ENCODE data around the gene PPP1R14C.

PPP1R14C gene, protein sequence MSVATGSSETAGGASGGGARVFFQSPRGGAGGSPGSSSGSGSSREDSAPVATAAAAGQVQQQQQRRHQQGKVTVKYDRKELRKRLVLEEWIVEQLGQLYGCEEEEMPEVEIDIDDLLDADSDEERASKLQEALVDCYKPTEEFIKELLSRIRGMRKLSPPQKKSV

DNA sequence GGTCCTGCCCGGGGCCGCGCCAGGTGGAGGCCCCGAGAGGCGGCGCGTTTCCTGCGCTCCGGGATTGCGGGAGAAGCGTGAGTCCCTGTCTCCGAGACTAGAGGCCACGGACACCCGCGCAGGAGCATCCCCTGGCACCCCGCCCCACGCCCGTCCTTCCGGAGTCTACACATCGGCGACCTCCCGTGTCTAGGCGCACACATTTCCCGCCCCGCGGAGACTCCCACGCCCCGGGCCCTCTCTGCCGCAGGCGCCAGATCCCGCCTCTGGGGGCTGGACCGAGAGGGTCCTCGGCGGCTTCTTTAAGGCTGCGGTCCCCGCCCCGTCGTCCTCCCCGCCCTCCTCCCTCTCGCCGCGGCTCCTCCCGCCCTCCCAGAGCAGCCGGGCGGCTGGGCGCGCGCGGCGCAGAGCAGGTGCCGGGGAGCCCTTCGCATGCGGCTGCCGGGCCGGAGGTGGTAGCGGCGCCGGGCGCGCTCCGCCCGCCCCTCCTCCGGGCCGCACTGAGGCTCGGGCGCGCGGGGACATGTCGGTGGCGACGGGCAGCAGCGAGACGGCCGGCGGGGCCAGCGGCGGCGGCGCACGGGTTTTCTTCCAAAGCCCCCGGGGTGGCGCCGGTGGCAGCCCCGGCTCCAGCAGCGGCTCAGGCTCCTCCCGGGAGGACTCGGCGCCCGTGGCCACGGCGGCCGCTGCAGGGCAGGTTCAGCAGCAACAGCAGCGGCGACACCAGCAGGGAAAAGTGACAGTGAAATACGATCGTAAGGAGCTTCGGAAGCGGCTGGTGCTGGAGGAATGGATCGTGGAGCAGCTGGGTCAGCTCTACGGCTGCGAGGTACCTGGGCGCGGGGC, at the start of gene PPP1R14C:
Gene PPP1R14C, plus strand, starts transcription at position 375 of the 846 bp plus-strand sequence. Its CDS starts 149 bp downstream, at position 524.
- no peak for DNase-seq (ENCODE audit: low read depth, low spot score)
- peak within 1 kb of the TSS; percentile 76 for H3K27ac ChIP-seq

DNA sequence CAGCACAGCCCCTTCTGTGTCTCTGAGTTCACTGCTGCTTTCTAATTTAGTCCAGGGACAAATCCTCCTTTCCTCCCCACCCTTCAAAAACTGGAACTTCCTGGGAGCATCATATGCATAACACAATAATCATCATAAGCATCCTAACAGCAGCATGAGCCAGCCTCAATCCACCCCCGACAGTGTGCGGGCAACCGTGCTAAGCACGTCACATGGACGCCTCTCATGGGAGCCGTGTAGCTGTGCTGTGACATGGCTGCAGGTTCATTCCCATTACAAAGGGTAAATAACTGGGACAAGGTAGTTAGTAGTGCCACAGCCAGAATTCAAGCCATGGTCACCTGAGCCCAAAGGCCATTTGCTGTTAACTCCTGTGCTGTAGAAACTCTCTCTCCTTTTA, 49.4 kb upstream of the PPP1R14C start:
- DNase-seq (ENCODE audit: low read depth, low spot score) = no peak
- no peak overlapping the region for H3K27ac ChIP-seq

DNA sequence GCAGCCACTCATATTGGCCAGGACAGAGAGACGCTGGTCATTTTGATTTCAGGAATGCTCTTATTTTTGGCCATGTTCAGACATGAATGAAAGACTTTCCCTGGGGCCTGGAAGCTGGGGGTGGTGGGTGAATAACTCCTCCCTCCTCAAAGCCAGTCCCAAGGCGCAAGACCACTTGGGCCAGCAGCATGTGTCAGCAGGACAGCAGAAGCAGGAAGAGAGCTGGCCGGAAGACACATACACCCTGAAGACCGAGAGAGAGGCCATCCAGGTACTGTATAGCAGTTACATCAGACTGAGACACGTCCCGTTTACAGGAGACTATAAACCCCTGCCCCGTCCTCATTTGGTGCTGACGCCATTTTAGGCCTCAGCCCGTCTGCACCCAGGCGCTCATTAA, 44.7 kb upstream of the PPP1R14C start:
- DNase-seq (ENCODE audit: low read depth, low spot score) = no peak
- no peak overlapping the region for H3K27ac ChIP-seq

DNA sequence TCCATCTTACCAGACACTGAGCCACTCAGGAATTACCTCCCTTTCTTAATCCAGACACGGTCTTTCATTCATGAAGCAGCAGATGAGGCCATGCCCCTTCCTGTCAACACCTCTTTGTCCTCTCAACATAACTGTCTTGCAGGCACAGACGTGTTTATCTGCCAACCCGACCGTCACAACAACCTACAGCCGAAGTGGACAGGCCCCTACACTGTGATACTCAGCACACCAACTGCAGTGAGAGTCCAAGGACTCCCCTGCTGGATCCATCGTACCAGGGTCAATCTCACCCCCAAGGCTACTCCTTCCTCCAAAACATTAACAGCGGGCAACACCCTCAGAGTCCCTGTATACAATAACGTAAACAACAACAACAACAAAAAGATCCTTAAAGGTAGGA, 43.3 kb upstream of the PPP1R14C start:
- no peak for DNase-seq (ENCODE audit: low read depth, low spot score)
- H3K27ac ChIP-seq = no peak overlapping the region

DNA sequence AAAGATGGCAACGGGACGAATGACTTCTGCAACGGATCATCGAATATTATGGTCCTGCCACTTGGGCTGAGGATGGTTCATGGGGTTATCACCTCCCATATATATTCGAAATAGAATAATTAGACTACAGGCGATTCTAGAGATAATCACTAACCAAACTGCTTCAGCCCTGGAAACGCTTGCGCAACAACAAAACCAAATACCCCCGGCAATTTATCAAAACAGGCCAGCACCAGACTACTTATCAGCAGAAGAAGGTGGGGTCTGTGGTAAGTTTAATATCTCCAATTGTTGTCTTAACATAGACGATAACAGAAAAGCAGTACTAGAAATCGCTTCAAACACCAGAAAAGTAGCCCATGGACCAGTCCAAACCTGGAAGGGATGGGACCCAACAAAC, 42.9 kb upstream of the PPP1R14C start:
- DNase-seq (ENCODE audit: low read depth, low spot score) = no peak

DNA sequence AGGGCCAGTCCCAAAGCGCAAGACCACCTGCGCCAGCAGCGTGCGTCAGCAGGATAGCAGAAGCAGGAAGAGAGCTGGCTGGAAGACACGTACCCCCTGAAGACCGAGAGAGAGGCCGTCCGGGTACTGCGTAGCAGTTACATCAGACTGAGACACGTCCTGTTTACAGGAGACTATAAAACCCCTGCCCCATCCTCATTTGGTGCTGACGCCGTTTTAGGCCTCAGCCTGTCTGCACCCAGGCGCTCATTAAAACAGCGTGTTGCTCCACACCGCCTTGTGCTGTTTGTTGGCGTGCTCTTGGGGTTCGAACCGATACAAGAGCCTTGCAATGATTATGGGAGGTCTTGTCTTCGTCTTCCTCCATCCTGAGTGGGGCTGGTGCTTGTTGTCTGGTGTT, 42.1 kb upstream of the PPP1R14C start:
- no peak overlapping the region for H3K27ac ChIP-seq
- DNase-seq (ENCODE audit: low read depth, low spot score) = no peak

More for the DNA sequence above, 42.9 kb upstream of the PPP1R14C start:
- no peak overlapping the region for H3K27ac ChIP-seq

DNA sequence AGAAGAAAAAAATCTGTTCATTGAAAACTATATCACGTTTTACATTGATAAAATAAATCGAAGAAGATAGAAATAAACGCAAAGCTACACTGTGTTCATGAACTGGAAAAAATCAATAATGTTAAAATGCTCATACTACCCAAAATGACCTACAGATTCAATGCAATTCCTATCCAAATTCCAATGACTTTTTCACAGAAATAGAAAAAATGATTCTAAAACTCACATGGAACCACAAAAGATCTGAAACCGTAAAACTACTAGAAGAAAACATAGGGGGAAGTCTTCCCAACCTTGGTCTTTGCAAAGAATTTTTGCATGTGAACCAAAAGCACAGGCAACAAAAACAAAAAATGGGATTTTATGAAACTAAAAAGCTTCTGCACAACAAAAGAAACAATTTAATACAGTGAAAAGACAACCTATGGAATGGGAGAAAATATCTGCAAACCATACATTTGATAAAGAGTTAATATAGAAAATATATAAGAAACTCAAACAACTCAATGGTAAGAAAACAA, 40.0 kb upstream of the PPP1R14C start:
- no peak for DNase-seq (ENCODE audit: low read depth, low spot score)
- H3K27ac ChIP-seq = no peak overlapping the region

DNA sequence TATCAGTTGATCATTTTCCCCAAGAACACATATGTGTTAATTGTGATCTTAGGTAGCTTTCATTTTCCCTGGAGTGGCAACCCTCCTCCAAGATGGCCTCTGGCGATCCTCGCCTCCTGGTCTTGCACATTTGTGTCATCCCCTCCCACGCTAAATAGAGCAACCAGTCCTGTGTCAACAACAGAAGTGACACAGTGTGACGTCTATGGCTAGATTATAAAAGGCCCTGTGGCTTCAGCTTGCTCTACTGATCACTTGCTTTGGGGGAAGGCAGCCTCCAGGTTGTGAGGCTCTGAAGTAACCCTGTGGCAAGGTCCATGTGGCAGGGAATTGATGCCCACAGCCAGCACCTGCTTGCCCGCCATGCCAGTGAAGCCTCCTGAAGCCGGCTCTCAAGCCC, 30.6 kb upstream of the PPP1R14C start:
- no peak overlapping the region for H3K27ac ChIP-seq
- no peak for DNase-seq (ENCODE audit: low read depth, low spot score)

DNA sequence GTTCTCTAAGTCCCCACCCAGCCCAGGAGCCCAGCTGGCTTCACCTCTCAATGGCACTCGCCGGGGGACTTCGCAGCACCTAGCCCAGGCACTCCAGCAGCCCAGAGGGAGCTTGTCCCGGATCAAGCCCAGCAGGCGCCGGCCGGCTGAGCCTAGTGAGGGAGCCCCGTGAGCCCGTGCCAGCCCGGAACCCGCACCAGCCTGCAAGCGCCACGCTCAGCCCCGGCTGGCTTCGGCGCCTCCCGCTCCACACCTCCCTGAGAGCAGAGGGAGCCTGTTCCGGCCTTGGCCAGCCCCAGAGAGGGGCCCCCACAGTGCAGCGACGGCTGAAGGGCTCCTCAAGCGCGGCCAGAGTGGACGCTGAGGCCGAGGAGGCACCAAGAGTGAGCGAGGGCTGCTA, 27.1 kb upstream of the PPP1R14C start:
- DNase-seq (ENCODE audit: low read depth, low spot score) = no peak
- H3K27ac ChIP-seq = peak overlapping the region; percentile 39

DNA sequence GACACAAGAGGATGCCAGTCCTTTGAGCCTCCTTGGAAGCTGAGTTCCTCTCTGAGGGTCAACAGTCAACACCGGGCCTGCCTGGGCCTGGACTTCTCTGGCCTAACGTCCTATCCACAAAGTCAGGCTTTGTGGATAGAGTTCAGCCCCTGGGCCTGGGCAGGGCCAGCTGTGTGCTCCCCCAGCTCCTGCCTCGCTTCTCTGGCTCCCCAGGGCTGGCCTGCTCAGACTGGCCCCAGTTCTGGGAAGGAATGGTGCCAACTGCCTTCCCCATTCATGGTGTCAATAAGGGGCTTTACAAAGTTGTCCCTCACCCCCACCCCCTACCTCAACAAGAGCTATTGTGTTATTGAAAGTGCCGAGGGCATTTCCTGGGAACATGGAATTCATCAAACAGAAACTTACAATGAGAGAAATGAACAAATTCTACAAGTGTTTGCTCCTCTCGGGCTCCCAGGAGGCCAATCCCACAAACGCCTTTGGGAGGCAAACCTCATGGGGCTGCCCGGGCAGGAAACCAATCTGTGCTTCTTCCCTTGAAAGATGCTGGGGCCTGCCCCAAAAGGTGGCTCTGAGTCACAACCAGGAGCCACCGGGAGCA, 26.5 kb upstream of the PPP1R14C start:
- H3K27ac ChIP-seq = peak overlapping the region; percentile 39
- no peak for DNase-seq (ENCODE audit: low read depth, low spot score)

DNA sequence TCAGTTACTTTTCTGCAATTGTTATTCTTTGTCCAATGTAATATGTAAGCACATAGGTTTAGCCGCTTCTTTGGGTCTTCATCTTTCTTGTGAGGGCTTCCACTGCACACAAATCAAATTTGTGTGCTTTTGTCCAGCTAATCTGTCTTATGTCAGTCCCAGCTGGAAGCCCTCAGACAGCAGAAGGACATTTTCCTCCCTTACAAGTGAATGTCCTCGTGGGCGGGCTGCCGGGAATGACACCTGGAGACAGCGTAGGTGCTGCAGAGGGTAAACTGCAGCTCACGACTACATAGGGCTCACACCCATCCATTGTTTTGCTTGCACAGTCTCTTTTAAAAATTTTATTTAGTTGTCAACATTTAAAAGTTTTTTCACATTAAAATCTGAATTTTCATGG, 24.6 kb upstream of the PPP1R14C start:
- no peak overlapping the region for H3K27ac ChIP-seq
- DNase-seq (ENCODE audit: low read depth, low spot score) = no peak

DNA sequence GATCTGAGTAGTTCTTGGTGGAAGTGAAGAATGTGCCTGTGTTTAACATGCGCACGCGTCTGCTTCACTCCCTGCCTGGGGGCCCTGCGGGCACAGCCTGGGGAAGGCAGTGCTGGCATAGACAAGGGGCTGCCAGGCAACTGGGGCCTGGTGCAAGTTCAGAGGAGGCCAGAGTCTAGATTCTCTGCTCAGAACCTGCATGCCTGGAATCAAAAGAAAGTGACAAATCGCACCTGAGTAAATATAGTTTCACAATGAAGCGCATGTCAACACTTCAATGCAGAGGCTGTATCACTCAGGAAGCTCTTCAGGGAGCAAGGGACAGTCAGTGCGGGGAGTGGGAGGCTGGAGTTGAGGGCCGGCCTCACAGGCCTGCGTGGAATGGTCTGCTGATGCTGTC, 24.2 kb upstream of the PPP1R14C start:
- no peak overlapping the region for H3K27ac ChIP-seq

DNA sequence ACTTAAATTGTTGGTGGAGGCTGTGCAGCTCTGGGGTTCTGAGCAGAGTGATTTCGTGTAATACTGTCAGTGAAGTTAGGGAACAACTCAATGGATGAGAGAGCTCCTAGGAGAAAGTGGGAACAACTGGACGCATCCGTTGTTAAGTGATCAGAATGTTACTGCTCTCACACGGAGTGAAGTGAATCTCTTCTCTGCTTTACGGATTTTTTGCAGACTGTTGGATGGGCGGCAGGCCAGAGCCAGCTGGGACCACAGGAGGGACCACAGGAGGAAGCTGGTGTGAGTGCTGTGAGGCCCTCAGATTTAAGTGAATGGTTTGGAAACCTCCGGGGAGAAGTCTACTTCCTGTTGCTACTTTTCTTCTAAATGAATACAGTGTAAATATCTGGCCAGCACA, 23.7 kb upstream of the PPP1R14C start:
- no peak for DNase-seq (ENCODE audit: low read depth, low spot score)
- no peak overlapping the region for H3K27ac ChIP-seq

More for the DNA sequence above, 24.2 kb upstream of the PPP1R14C start:
- DNase-seq (ENCODE audit: low read depth, low spot score) = no peak

DNA sequence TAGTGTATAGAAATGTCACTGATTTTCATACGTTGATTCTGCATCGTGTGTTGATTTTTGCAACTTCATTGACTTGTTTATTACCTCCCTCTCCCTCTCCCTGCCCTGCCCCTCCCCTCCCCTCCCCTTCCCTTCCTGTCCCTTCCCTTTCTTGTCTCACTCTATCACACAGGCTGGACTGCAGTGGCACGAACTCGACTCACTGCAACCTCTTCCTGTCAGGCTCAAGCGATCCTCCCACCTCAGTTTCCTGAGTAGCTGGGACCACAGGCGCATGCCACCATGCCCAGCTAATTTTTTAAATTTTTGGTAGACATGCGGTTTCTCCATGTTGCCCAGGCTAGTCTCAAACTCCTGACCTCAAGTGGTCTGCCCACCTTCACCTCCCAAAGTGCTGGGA, 19.2 kb upstream of the PPP1R14C start:
- DNase-seq (ENCODE audit: low read depth, low spot score) = no peak
- no peak overlapping the region for H3K27ac ChIP-seq

DNA sequence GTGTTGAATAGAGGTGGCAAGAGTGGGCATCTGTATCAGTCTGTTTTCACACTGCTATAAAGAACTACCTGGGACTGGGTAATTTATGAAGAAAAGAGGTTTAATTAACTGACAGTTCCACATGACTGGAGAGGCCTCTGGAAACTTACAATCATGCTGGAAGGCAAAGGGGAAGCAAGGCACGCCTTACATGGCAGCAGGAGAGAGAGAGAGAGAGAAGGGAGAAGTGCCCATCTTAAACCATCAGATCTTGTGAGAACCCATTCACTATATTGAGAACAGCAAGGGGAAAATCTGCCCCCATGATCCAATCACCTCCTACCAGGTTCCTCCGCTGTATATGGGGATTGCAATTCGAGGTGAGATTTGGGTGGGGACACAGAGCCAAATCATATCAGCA, 18.6 kb upstream of the PPP1R14C start:
- no peak overlapping the region for H3K27ac ChIP-seq
- no peak for DNase-seq (ENCODE audit: low read depth, low spot score)

DNA sequence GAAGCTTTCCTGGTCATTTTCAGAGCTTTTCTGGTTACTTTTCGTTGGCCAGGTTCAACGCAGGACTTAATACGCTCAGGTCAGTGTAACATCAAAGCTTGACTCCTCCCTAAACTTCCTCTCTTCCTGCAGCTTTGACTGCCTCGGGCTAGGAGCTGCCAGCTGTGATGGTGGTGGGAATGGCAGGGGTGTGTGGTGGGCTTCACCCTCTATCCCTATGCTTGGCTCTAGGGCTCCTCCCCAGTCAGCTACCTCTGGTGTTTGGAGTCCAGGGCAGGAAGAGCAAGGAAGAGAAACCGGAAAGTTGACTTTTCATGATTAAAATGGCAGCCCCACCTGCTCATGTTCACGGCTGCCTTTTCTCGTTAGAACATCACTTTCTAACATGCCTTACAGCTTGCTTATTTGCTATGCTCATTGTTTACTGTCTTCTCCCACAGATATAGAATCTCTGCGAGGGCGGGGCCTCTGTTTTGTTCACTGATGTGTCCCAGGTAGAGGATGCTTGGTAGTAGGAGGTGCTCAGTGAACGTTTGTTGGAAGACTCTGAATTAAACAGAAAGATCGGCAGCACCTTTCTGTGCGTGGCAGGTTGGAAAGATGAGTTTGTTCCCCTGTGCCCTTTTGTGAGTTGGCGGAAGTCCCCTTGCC, 16.1 kb upstream of the PPP1R14C start:
- no peak for DNase-seq (ENCODE audit: low read depth, low spot score)
- H3K27ac ChIP-seq = no peak overlapping the region

DNA sequence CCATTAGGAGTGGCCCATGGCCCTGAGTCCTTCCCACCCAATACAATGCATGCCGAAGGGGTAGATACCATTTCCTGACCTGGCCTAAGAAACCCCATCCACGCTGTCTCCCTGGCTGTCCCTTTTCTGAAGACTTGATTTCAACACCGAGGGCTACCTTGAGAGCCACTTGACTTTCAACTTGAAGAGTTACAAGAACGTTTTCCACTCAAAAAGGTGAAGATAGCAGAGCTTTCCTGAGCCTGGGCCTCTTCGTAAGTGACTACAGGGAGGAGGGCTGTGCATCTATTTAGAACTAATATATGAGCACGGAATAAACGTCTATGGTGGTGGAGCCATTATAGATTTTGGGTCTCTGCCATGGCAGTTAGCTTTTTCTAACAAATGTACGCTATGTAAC, 14.4 kb upstream of the PPP1R14C start:
- H3K27ac ChIP-seq = no peak overlapping the region
- no peak for DNase-seq (ENCODE audit: low read depth, low spot score)

DNA sequence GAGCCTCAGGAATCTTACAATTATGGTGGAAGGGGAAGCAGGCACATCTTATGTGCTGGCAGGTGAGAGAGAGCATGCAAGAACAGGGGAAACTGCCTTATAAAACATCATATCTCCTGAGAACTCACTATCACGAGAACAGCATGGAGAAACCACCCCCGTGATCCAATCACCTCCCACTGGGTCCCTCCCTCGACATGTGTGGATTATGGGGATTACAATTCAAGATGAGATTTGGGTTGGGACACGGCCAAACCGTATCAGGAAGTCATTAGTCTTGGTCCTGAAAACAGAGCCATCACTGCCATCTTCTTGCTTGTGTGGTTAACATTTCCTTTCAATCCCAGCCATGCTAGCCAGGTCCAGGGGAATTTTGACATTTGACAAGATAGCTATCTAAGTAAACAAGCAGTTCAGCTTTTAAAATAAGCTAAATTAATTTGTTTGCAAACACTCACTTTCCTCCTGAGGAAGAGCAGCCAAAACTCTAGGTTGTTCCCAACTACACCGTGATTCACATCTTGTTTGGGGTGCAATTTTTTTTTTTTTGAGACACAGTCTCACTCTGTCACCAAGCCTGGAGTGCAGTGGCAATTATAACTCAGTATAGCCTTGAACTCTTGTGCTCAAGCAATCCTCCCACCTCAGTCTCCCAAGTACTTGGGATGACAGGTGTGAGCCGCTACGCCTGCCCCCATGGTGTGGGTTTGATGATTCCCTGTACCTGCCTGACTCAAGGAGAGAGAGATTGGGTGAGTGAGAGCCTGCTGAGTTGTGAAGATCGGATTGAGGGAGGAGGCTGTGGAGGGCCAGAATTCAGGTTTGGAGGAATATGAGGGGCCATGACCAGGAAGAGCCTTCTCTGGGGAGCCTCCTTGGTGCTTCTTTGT, 13.0 kb upstream of the PPP1R14C start:
- H3K27ac ChIP-seq = no peak overlapping the region
- DNase-seq (ENCODE audit: low read depth, low spot score) = no peak

DNA sequence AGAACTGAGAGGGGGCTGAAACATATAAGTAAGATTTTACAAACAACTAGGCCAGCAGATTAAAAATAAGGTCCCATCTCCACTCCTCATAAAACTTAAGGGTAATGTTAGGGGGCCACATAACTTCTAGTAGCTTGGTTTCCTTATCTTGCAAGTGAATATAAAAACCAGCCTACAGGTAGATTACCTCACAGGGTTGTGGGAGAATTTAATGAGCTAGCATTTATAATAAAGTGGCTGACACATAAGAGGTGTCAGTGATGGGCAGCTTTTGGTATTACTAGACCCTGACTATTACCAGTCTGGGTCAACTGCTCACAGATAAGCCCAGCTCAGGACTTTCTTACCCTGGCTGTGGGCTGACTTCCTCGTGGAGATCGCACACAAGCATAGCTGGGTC, 9.2 kb upstream of the PPP1R14C start:
- H3K27ac ChIP-seq = no peak overlapping the region
- DNase-seq (ENCODE audit: low read depth, low spot score) = no peak
